Measurements from ENCODE around the gene TNFRSF25. TPM values are rescaled to one million over a fixed set of nuclear protein-coding genes. Genes with fewer than 3 reads are reported as not detected.

TNFRSF25 gene
- total and polyA plus RNA-seq, 2 of the 8 experiments (the other 6 are each of a cell fraction or from before 2014, with no cell fraction given), result 10.7 to 19.5 TPM

- CTCF ChIA-PET (ENCODE audit: partially characterized antibody), result interaction anchor here (0.6 to 58.4 kb wide), 15 partner anchors 7 to 216 kb away, joined by 3 to 1769 read pairs (median 11); no protein-coding TSS in a partner anchor
- Histone ChIP-seq H3K18ac (ENCODE audit: extremely low read depth, low read length) (peak overlapping the region; percentile 32; the same call in 1 of the 2 replicates), H2BK5ac (ENCODE audit: low read depth, low read length) (no peak overlapping the region), H3K36me3 (ENCODE audit: control insufficient read depth in 2 of 4, insufficient read depth in 4 of 4, low read length in 3 of 4) (peaks cover 0 to 12% (median 0%) of the 10 kb centered on the region in 4 experiments; a peak in 1 of 8 replicates), H2AFZ (ENCODE audit: low read length) (no peak overlapping the region), H2BK15ac (ENCODE audit: low read length) (no peak overlapping the region; the same call in 1 of the 2 replicates), H4K5ac (ENCODE audit: insufficient read length, low read depth, low read length) (no peak overlapping the region), H4K8ac (ENCODE audit: extremely low read depth, insufficient read depth, low read length) (no peak overlapping the region), H3K14ac (ENCODE audit: insufficient read length) (no peak overlapping the region), H3K4me1 (replicated peaks in 1 of 4; ENCODE audit: control insufficient read depth in 3 of 4, insufficient read depth in 4 of 4, low read length in 3 of 4) (peaks cover 0 to 30% (median 11%) of the 10 kb centered on the region in 4 experiments; a peak in 5 of 7 replicates), H2AK5ac (ENCODE audit: low read depth, low read length) (no peak overlapping the region), H3K23me2 (ENCODE audit: low read depth, low read length) (peaks cover 17% of the 10 kb centered on the region; the same call in 1 of the 2 replicates), H3K9me3 (ENCODE audit: insufficient read depth in 2 of 2, low read depth in 1 of 2, low read length in 1 of 2) (no peaks in the 10 kb centered on the region), H3K23ac (ENCODE audit: insufficient read length) (no peak overlapping the region), H3K79me1 (ENCODE audit: low read depth, low read length) (no peaks in the 10 kb centered on the region), H4K91ac (replicated peaks; ENCODE audit: insufficient read length, low read length) (no peak overlapping the region), H3K9ac (replicated peaks in 1 of 4; ENCODE audit: extremely low read depth in 1 of 4, low read depth in 3 of 4, low read length in 3 of 4) (no peak overlapping the region), H3K79me2 (ENCODE audit: control insufficient read depth in 1 of 2, insufficient read depth in 2 of 2, low read length in 2 of 2) (no peaks in the 10 kb centered on the region), H3K4me2 (ENCODE audit: insufficient read depth in 1 of 2, low read depth in 2 of 2, low read length in 2 of 2) (peak overlapping the region; percentile 72 to 86), H3K4me3 (ENCODE audit: extremely low read depth in 1 of 4, insufficient read depth in 2 of 4, low read depth in 3 of 4, low read length in 4 of 4) (peak overlapping the region; percentile 32 to 60 (median 38); a peak in 7 of 8 replicates), H3K27ac (ENCODE audit: low read depth, low read length) (no peak overlapping the region), H4K20me1 (replicated peaks in 1 of 2; ENCODE audit: control insufficient read depth in 1 of 2, insufficient read depth in 2 of 2, low read length in 2 of 2) (peaks cover 0 to 9% of the 10 kb centered on the region in 2 experiments), H3K4ac (replicated peaks; ENCODE audit: insufficient read length, low read depth, low read length) (no peak overlapping the region), H2BK120ac (replicated peaks; ENCODE audit: low read depth, low read length) (no peak overlapping the region), H3K27me3 (replicated peaks in 1 of 4; ENCODE audit: control insufficient read depth in 3 of 4, extremely low read depth in 1 of 4, insufficient read depth in 3 of 4, low read length in 3 of 4) (peaks cover 74 to 97% (median 91%) of the 10 kb centered on the region in 4 experiments), H2BK20ac (ENCODE audit: low read length) (no peak overlapping the region), H3K56ac (replicated peaks; ENCODE audit: insufficient read length, low read depth, low read length) (no peak overlapping the region), H2BK12ac (ENCODE audit: low read depth, low read length) (no peak overlapping the region)
- 24% methylated on average over 33 of the region's 44 CpGs; no CpG with 5 or more reads in 1 of the 2 experiments for WGBS, 2 experiments (ENCODE audit: extremely low coverage in 1 of 2, insufficient coverage in 1 of 2, insufficient read length in 1 of 2, insufficient replicate concordance in 2 of 2, low coverage in 1 of 2, low lambda C conversion rate in 2 of 2, missing lambda C conversion rate in 1 of 2)
- FAIRE-seq (no peak), DNase-seq (ENCODE audit: low read depth in 1 of 2, low spot score in 2 of 2) (no peak)
- POLR2A ChIA-PET (ENCODE audit: partially characterized antibody), result interaction anchor here (0.6 to 3.4 kb wide), 10 partner anchors 8 to 184 kb away, joined by 3 to 15 read pairs (median 4); partner anchors contain the start of gene ACOT7
- peak; percentile 65 for TF ChIP-seq SUZ12 (IDR thresholded peaks at IDR 0.05; ENCODE audit: low read length)
- TF ChIP-seq RAD21 (IDR thresholded peaks at IDR 0.05 in 1 of 2, conservative IDR thresholded peaks at IDR 0.05 in 1 of 2; ENCODE audit: low read depth in 2 of 2, low read length in 2 of 2), result no peak
- TF ChIP-seq POLR2A (IDR thresholded peaks at IDR 0.05; ENCODE audit: control extremely low read depth in 1 of 2, low read depth in 2 of 2, low read length in 2 of 2), result no peak
- TF ChIP-seq HDAC2 (IDR thresholded peaks at IDR 0.05; ENCODE audit: borderline replicate concordance in 1 of 2, low read depth in 2 of 2, low read length in 2 of 2), result no peak
- 0 out of 2 replicates have a peak, but pooled peaks have one; percentile 43 for TF ChIP-seq MAX (IDR thresholded peaks at IDR 0.05)
- TF ChIP-seq SIRT6 (IDR thresholded peaks at IDR 0.05; ENCODE audit: low read length), result no peak
- TF ChIP-seq SRF (IDR thresholded peaks at IDR 0.05; ENCODE audit: low read depth, low read length), result no peak
Observed at GRCh38 chr1:6420454-6421042, 45.4 kb downstream of the TNFRSF25 start.

All from H1 (cell line).